ENCODE data around the gene SEPTIN12.

Gene SEPTIN12

DNA sequence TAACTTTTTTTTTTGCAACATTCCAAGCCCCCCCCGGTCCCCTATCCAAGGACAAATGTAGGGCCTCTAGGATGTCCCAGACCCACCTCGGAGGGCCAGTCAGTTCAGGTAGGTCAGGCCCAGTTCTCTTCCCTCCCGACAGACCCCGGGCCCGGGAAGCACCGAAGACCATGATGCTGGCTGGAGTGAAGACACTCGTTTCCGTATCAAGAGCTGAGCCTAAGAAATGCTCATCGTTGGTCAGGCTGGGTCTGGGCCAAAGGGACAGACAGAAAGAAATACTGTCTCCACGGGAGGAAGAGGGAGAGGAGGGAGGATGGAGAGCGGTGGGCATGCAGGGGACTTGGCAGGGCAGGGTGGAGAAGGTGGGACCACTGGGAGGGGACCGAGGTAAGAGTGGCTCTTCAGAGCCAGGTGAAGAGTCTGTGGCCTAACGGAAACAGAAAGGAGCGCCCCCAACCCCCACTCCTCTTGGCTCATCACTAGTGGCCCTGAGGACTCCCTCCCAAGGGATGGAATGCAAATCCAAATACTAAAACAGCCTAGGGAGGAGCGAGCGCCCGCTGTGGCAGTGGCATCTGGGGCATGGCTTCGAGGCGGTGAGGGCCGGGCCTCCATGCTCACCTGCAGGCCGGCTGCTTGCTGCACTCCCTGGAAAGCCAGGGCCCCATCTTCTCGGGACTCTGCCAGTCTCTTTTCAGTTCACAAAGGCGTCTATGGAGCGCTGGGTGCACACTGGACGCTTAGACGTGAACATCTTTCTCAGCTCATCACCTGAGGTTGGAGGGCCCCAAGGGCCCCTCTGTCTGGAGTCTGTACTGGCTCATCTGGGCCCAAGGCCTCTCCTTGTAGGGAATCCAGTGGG is 16.0 kb upstream of the SEPTIN12 start:
- TF ChIP-seq POLR2AphosphoS5 (IDR thresholded peaks at IDR 0.05; ENCODE audit: low read depth, low read length) (no peak), TAF1 (IDR thresholded peaks at IDR 0.05; ENCODE audit: borderline replicate concordance, insufficient read depth, low read length) (no peak), FOXP2 (optimal IDR thresholded peaks at IDR 0.05; ENCODE audit: borderline replicate concordance, extremely low read depth, extremely low read length, insufficient read depth) (no peak), SIN3A (IDR thresholded peaks at IDR 0.05; ENCODE audit: borderline replicate concordance, insufficient read depth, low read length) (no peak), REST (IDR thresholded peaks at IDR 0.05; ENCODE audit: insufficient read depth in 1 of 2, low read depth in 2 of 2, low read length in 2 of 2) (no peak)

DNA sequence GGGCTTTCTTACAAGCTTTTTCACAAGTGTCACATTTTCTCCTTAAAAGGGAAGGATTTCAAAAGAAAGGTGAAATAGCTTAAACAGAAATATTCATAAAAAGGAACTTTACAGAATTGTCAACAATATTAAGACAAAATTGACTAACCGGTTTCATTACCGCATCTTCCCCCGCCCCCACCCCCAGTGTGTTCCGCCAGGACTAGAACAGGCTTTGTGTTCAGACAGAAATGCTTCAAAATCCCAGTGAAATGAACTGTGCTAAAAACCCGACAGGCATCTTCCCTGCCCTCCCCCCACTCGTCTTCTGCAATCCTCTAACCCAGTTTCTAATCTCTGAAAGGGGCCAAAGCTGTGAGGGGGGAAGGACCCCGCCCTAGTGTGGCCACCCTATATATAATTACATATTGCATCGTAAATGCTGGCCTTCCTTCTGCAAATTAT is 15.3 kb upstream of the SEPTIN12 start:
- TF ChIP-seq TAF1 (IDR thresholded peaks at IDR 0.05; ENCODE audit: borderline replicate concordance, insufficient read depth, low read length) (no peak), FOXP2 (optimal IDR thresholded peaks at IDR 0.05; ENCODE audit: borderline replicate concordance, extremely low read depth, extremely low read length, insufficient read depth) (no peak), REST (IDR thresholded peaks at IDR 0.05; ENCODE audit: insufficient read depth in 1 of 2, low read depth in 2 of 2, low read length in 2 of 2) (no peak)

GRCh38 chr16:4802659-4803287 is 14.6 kb upstream of the SEPTIN12 start:
- no peak for TF ChIP-seq FOXP2 (optimal IDR thresholded peaks at IDR 0.05; ENCODE audit: borderline replicate concordance, extremely low read depth, extremely low read length, insufficient read depth)
- 0 out of 2 replicates have a peak, but pooled peaks have one; percentile 41 for TF ChIP-seq SIN3A (IDR thresholded peaks at IDR 0.05; ENCODE audit: borderline replicate concordance, insufficient read depth, low read length)
- TF ChIP-seq TAF1 (IDR thresholded peaks at IDR 0.05; ENCODE audit: borderline replicate concordance, insufficient read depth, low read length): no peak
- TF ChIP-seq POLR2AphosphoS5 (IDR thresholded peaks at IDR 0.05; ENCODE audit: low read depth, low read length): 0 out of 2 replicates have a peak, but pooled peaks have one; percentile 27
- TF ChIP-seq REST (IDR thresholded peaks at IDR 0.05; ENCODE audit: insufficient read depth in 1 of 2, low read depth in 2 of 2, low read length in 2 of 2): no peak

DNA sequence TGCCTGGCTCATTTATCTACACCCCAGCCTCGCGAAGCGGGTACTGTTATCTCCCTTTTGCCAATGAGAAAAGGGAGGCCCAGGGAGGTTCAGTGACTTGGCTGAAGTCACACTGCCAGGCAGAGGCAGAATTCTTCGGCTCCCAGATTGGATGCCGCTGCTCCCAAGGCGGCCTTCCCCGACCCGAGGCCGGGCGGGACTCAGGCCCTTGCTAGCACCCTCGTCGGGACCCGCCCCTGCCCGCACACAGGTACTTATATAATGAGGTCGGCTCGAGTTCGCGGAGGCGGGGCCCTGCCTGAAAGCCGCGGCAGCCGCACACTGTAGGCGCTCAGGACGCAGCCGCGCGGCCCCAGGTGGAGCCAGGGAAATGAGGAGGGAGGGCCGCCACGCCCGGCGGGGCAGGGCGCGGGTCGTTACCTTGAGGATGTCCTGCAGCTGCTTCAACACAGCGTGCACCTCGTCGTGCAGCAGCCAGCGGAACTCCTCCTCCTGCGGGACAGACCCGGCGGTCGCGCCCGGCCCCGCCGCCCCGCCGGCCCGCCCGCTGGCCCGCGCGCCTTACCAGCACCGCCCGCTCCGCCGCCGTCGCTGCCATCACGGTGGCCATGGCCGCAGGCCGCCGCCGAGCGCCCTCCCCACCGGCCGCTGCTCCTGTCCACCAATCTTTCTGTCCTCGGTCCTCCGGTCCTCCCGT is 14.0 kb upstream of the SEPTIN12 start, which contains the start of gene ROGDI:
ROGDI (minus strand) TSS at position 672 of the 697 bp plus-strand sequence; CDS start at position 610, 62 bp downstream.
- TF ChIP-seq TAF1 (IDR thresholded peaks at IDR 0.05; ENCODE audit: borderline replicate concordance, insufficient read depth, low read length) (no peak), POLR2AphosphoS5 (IDR thresholded peaks at IDR 0.05; ENCODE audit: low read depth, low read length) (peak; percentile 19; the same call in 1 of the 2 replicates)
